ENCODE measurements around the gene APOA4.

DNA sequence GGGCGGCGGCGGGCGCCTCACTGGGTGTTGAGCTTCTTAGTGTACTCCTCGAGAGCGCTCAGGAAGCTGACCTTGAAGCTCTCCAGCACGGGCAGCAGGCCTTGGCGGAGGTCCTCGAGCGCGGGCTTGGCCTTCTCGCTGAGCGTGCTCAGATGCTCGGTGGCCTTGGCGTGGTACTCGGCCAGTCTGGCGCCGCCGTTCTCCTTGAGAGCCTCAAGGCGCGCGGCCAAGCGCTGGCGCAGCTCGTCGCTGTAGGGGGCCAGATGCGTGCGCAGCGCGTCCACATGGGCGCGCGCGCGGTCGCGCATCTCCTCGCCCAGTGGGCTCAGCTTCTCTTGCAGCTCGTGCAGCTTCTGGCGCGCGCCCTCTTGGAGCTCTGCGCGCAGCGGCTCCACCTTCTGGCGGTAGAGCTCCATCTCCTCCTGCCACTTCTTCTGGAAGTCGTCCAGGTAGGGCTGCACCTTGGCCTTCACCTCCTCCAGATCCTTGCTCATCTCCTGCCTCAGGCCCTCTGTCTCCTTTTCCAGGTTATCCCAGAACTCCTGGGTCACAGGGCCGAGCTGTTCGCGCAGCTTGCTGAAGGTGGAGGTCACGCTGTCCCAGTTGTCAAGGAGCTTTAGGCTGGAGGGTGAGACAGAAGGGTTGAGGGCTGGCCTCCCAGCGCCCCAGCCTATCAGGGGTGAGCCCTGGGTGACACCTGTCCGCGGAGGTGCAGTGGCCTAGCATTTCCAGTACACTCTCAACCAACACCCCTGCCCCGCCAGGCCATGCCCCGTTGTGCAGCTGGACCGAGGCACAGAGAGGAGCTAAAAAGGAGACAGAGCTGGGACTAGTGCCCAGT is 12.9 kb upstream of the APOA4 start:
- TF ChIP-seq, protein P1, sequence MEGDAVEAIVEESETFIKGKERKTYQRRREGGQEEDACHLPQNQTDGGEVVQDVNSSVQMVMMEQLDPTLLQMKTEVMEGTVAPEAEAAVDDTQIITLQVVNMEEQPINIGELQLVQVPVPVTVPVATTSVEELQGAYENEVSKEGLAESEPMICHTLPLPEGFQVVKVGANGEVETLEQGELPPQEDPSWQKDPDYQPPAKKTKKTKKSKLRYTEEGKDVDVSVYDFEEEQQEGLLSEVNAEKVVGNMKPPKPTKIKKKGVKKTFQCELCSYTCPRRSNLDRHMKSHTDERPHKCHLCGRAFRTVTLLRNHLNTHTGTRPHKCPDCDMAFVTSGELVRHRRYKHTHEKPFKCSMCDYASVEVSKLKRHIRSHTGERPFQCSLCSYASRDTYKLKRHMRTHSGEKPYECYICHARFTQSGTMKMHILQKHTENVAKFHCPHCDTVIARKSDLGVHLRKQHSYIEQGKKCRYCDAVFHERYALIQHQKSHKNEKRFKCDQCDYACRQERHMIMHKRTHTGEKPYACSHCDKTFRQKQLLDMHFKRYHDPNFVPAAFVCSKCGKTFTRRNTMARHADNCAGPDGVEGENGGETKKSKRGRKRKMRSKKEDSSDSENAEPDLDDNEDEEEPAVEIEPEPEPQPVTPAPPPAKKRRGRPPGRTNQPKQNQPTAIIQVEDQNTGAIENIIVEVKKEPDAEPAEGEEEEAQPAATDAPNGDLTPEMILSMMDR (IDR thresholded peaks at IDR 0.05): peak in 5 of 7 experiments; percentile 42 to 81 (median 61)
- TF ChIP-seq POLR2A (IDR thresholded peaks at IDR 0.05) (no peak), POLR2AphosphoS5 (IDR thresholded peaks at IDR 0.05) (peak; percentile 46 to 77 (median 61))
